HG03521 (cell line): ENCODE measurements around the gene SMLR1.
A peak's percentile ranks its signal among the peaks of the same experiment; 100 is the strongest.

ENCODE experiments used
- ATAC-seq: cut with Tn5 transposase; IDR thresholded peaks from one replicate; pipeline ENCODE4 v1.9.1; 2021; ENCODE audit warnings: mild to moderate bottlenecking, moderate library complexity; ENCODE audit not compliant: unreplicated experiment

The SMLR1 gene

GRCh38 chr6:130849594-130849993 is 22.4 kb downstream of the SMLR1 start:
- ATAC-seq: no peak

- no peak for ATAC-seq
Observed at GRCh38 chr6:130851026-130851425, 23.8 kb downstream of the SMLR1 start.

- ATAC-seq: no peak
Observed at GRCh38 chr6:130852844-130853554, 25.8 kb downstream of the SMLR1 start.

GRCh38 chr6:130853555-130854183 is 26.5 kb downstream of the SMLR1 start:
- ATAC-seq: no peak

- ATAC-seq: no peak
Observed at GRCh38 chr6:130858054-130858453, 30.8 kb downstream of the SMLR1 start.

- no peak for ATAC-seq
Observed at GRCh38 chr6:130858498-130859160, 31.4 kb downstream of the SMLR1 start.

GRCh38 chr6:130859161-130859867 is 32.1 kb downstream of the SMLR1 start:
- ATAC-seq: no peak

GRCh38 chr6:130862370-130862769 is 35.2 kb downstream of the SMLR1 start:
- no peak for ATAC-seq

- no peak for ATAC-seq
Observed at GRCh38 chr6:130863415-130864230, 36.4 kb downstream of the SMLR1 start.

- ATAC-seq: no peak
Observed at GRCh38 chr6:130864344-130864743, 37.1 kb downstream of the SMLR1 start.

GRCh38 chr6:130865793-130866192 is 38.6 kb downstream of the SMLR1 start:
- no peak for ATAC-seq

GRCh38 chr6:130869681-130870080 is 42.5 kb downstream of the SMLR1 start:
- ATAC-seq: no peak

GRCh38 chr6:130870179-130870880 is 43.1 kb downstream of the SMLR1 start:
- no peak for ATAC-seq

GRCh38 chr6:130872250-130873095 is 45.3 kb downstream of the SMLR1 start:
- peak; percentile 51 for ATAC-seq

GRCh38 chr6:130873746-130874145 is 46.5 kb downstream of the SMLR1 start:
- no peak for ATAC-seq

- no peak for ATAC-seq
Observed at GRCh38 chr6:130879826-130880225, 52.6 kb downstream of the SMLR1 start.

- no peak for ATAC-seq
Observed at GRCh38 chr6:130882370-130882769, 55.2 kb downstream of the SMLR1 start.

GRCh38 chr6:130885392-130886192 is 58.4 kb downstream of the SMLR1 start:
- ATAC-seq: peak; percentile 84
